Skin of body (tissue), 3 donors: ENCODE results near the gene H19. TPM values are rescaled to one million over a fixed set of nuclear protein-coding genes. Genes with fewer than 3 reads are reported as not detected.

Experiments used
- DNase-seq: peaks from one replicate; lab custom pipeline; 2025; lab: John Stamatoyannopoulos, UW
- small RNA-seq: library from RNA; depleted of rRNA; stranded (forward); fragments of <200 nt; gene quantifications from one replicate; pipeline ENCODE3, GENCODE V24; 2014; ENCODE audit warnings: low replicate concordance
- total RNA-seq: library from RNA; depleted of rRNA; stranded (reverse); fragments of >200 nt; gene quantifications from one replicate; pipeline ENCODE4 v1.2.3, GENCODE V29; 2014

Gene H19
- total RNA-seq, 1 donor from 2014 or later = 7,961 TPM

DNA sequence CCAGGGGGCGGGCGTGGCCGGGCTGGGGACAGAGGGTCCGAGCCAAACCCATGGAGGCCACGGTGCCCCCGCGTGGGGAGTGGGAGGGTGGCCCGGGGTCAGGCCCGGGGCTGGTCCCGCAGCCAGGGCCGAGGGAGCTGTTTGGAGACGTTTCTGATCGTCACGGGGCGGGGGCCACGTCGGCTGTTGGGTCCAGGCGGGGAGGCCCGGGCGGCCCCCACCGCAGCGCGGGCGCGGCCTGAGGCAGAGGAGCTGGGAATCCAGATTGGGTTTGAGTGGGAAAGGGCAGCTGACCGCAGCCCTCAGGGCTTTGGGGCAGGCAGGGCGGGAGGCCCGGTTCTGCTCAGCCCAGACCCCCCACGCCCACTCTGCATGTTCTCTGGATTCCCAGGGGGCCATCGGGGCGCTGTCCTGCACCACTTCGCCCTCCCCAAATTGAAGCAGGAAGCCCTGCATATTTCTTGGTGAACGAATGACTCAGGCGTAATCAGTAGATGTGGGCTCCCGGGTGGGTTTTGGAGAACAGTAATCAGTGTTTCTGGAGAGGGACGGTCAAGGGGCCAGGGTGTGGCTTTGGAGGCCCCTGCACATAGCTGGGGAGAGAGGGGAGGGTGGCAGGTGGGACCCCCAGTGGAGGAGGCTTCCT, 49.9 kb downstream of the H19 start:
- DNase-seq = no peak

DNA sequence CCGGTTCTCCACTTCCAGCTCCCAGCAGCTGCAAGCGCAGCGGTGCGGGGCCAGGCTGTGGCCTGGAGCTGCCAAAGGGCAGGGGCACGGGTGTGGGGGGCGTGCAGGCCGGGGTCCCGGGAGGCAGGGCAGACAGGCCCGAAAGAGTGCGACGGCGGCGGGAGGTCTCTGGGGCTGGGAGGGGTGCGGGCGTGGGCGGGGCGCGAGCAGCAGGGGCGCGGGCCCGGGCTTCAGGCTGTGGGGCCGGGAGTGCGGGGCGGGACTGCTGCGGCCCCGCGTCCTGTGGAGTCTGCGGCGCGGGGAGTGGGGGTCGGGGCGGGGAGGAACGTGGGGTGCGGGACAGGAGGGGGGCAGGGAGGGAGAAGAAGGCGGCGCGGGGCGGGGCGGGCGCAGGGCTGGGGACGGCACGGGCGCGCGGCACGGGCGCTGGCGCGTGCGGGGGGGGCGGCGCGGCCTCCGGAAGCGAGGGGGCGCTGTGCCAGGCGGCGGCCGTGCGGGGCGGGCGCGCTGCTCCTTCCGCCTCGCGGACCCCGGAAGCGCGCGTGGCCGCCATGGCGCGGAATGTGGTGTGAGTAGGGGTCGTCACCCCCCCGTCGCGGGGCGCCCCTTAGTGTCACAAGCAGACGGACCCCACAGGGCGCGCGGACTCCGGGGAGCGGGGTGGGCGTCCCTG, 50.7 kb downstream of the H19 start, which contains the start of gene MRPL23:
TSS of gene MRPL23 (plus strand) at position 521 of the 673 bp plus-strand sequence. CDS start at position 552, 31 bp downstream.
- DNase-seq = no peak

Small RNAs within 50 kb of the gene (small RNA-seq; reads per million reads assigned to genes)
- not detected for gene RF01972
- not detected for gene RF01973

Other genes starting within 250 kb of the H19 start
- gene IFITM10, start 247.2 kb downstream of the H19 start, total RNA-seq = 0.99 TPM
- 118 TPM for gene CTSD, start 233.9 kb downstream of the H19 start, total RNA-seq
- gene SYT8, start 162.9 kb downstream of the H19 start, total RNA-seq = 6.7 TPM
- gene TNNI2, start 158.9 kb downstream of the H19 start, total RNA-seq = 322 TPM
- gene LSP1, start 144.8 kb downstream of the H19 start, total RNA-seq = 18.5 TPM
- gene PRR33, start 105.9 kb downstream of the H19 start, total RNA-seq = 0.20 TPM
- 428 TPM for gene TNNT3, start 78.1 kb downstream of the H19 start, total RNA-seq
- 20.5 TPM for gene MRPL23, start 50.5 kb downstream of the H19 start, total RNA-seq
- 467 TPM for gene IGF2, start 141.5 kb upstream of the H19 start, total RNA-seq
- gene INS, start 163.4 kb upstream of the H19 start, total RNA-seq = not detected
- gene TH, start 174.0 kb upstream of the H19 start, total RNA-seq = 0.30 TPM